Stimulated activated CD4-positive, alpha-beta T cell treated with anti-CD3 and anti-CD28 coated beads, TNF-alpha, amount 100 ng/mL, for 24 hours (primary cell): Measurements from ENCODE around the gene FTSJ1.
A peak's percentile ranks its signal among the peaks of the same experiment; 100 is the strongest.
"Not testable (repeated sequence)": the region's sequence is repeated elsewhere in the genome, so short reads cannot be mapped to it uniquely, and the experiment has no call there.

Experiments used
- DNase-seq, 3 experiments: peaks; one replicate each; pipeline ENCODE4 v3.0.0-alpha.2; 2020; ENCODE audit warnings: low read depth in 3 of 3

FTSJ1 gene, protein sequence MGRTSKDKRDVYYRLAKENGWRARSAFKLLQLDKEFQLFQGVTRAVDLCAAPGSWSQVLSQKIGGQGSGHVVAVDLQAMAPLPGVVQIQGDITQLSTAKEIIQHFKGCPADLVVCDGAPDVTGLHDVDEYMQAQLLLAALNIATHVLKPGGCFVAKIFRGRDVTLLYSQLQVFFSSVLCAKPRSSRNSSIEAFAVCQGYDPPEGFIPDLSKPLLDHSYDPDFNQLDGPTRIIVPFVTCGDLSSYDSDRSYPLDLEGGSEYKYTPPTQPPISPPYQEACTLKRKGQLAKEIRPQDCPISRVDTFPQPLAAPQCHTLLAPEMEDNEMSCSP

DNA sequence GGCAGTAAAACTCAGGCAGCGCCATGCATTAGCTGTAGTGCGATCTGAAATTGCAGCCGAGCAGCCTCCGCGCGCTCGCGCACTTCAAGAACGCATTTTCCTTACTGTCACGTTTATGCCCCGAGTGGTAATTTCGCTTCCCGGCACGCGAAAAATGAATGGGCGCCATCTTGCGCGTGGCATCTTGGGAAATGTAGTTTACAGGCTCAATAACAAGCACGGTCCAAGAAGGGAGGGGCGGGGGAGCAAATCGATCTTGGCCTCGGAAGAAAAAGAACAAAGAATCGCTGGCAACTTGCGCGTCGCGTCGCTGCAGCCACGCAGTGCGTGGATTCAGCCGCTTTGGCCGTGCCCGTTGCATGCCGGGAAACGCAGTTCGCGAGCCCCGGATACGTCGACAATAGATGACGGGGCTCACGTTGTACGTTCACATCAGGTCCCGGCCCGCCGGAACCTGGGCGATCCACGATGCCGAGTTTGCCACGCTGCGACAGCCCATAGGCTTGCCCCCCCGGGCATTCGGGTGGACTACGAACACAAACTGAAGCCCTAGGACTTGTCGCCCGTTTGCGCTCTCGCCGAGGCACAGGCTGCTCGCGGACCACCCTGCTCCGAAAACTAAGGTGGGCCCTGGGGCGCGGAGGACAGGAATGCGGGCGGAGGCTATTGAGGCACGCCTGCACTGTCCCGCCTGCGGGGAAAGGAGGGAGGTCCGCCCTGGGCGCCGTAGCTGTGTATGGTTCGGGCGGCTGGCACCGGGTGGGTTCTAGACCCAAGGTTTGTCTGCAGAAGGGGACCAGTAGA, at the start of gene FTSJ1:
TSS of gene FTSJ1 (plus strand) at position 426 of the 804 bp plus-strand sequence. CDS start 1,849 bp downstream, outside the sequence.
- DNase-seq: peak; percentile 72 to 82 (median 74)

DNA sequence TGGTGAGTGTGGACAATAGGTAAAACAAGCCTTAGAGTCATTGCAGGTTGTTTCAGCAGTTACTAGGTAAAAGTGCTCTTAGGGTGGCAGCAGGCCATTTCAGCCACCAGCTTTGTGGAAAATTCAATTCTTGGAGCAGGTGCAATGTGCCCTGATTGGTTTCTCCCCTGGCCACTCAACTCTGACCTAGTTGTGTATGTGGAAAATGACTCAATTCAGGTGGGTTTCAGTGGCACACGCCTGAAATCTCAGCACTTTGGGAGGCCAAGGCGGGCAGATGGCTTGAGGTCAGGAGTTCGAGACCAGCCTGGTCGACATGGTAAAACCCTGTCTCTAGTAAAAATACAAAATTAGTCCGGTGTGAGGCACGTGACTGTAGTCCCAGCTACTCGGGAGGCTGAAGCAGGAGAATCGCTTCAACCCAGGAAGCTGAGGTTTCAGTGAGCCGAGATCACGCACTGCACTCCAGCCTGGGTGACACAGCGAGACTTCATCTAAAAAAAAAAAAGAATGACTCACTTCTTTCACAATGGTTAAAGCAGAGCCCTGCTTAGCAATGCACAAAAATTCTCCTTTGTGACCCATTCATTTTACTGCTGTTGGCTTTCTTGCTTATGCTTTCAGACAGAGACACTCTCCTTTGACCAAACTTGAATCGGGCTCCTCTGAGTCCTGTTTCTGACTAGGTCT, 48.8 kb upstream of the FTSJ1 start:
- not testable (repeated sequence) for DNase-seq

DNA sequence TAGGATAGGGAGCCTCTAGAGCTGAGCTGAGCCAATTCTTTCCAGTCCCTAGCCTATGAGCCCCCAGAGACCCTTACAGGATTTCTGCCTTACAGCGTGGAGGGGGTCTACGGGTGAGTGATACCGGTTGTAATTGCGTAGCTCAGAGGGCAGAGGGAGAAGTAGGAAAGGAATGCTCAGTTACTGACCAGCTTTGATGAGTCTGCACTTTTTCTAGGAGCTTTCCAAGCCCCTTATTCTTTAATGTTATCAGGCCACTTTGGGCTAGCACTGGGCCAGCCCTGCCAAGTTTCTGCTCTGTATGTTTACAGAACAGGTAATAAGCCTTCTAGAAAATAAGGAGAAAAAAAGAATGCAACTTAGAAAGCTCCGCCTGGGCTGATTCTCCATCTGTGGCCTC, 46.4 kb upstream of the FTSJ1 start:
- DNase-seq: not testable (repeated sequence)

DNA sequence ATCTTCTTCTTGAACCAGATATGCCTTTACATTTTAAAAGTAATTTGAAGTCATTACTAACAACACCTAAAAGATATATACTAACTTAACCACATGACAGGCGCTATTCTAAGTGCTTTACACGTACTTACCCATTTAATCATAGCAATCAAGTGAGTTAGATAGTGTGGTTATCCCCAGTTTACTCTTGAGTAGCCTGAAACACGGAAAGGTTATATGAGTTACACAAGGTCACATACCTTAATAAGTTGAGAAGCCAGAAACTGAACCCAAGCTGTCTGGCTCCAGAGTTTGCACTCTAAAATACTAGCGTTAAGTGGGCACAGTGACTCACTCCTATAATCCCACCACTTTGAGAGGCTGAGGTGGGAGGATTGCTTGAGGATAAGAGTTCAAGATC, 45.8 kb upstream of the FTSJ1 start:
- not testable (repeated sequence) for DNase-seq

DNA sequence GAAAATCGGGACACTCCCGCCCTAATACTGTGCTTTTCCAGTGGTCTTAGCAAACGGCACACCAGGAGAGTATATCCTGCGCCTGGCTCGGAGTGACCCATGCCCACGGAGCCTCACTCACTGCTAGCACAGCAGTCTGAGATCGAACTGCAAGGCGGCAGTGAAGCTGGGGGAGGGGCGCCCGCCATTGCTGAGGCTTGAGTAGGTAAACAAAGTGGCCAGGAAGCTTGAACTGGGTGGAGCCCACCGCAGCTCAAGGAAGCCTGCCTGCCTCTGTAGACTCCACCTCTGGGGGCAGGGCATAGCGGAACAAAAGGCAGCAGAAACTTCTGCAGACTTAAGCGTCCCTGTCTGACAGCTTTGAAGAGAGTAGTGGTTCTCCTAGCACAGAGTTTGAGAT, 42.3 kb upstream of the FTSJ1 start:
- DNase-seq: not testable (repeated sequence)

DNA sequence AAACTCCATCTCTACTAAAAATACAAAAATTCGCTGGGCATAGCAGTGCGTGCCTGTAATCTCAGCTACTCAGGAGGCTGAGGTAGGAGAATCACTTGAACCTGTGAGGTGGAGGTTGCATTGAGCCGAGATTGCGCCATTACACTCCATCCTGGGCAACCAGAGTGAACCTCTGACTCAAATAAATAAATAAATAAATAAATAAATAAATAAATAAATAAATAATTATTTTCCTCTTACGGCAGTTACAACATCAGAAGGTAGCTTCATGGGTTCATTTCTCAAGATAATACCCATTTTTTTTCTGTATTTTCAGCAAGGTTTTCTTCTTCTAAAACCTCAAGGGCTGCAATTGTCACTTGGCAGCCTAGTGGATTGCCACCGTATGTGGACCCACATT, 28.8 kb upstream of the FTSJ1 start:
- not testable (repeated sequence) for DNase-seq

DNA sequence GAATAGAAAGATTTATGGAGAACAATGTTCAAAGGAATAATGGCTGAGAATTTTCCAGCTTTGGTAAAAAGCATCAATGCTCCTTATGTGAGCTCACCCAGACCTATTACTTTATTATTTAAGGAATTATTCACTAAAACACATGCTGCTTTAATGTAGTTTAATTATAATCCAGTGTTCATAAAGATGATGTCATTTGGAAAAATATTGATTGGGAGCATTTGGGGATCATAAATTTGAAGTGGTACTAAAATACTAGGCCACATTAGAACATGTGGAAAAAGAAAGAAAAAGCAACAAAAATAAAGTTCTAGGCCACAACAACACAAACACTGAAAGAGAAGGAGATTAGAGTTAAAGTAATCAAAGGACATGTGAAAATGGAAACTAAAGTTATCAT, 25.9 kb upstream of the FTSJ1 start:
- no peak for DNase-seq

DNA sequence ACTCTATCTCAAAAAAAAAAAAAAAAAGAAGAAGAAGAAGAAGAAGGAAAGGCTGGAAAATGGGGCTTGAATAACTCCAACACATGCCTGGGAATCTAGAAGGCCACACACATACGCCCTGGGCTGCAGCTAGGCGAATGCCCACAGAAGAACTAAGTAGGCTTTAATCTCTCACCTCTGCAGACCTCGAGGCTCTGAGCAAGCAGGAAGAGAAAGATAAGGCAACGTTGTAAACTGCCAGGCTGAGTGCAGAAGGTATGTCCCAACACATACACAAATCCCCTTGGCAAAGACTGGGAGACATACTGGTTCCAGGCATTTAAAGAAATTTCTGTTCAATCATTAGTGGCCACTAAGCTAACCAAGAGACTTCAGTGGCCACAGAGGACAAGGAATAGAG, 24.3 kb upstream of the FTSJ1 start:
- no peak for DNase-seq

DNA sequence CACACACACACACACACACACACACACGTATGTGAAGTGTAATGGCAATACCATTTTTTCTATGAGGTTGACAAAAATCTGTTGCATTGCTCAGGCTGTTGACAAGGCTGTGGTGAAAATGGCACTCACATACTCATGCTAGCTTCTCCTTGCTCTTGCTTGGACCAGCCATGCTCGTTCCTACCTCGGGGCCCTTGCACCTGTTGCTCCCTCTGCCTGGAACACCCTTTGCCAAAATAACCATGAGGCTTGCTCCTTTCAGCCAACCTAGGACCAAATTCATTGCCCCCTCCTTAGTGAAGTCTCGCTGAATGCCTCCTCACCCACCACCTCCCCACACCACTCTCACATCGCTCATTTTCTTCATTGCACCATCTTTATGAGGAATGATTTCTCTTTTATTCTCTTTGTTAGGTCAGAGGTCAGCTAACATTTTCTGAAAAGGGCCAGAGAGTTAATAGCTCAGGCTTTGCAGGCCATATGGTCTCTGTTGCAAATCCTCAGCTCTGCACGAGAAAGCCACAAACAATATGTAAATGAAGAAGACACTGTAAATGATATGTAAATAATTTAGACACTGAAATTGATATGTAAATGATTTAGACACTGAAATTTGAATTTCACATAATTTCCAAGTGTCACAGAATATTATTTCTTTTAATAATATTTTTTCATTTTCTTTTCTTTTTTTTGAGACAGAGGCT, 19.2 kb upstream of the FTSJ1 start:
- no peak for DNase-seq

DNA sequence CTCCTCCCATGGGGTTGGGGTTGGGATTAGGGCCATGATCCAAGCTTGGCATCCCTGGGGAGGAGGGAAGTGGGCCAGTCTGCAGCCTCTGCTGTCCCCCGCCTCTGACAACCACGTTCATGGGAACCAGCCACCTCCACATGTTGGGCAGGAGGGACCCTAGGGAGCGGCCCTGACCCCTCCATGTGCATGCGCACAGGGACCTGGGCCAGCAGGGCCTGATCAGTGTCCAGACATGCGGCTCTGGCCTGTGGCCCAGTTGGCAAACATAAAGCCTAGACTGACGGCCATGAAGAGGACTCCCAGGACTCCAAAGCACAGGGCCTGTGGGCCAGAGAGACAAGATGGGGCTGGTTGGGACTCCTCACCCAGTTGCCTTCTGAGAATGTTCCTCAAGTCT, 17.3 kb upstream of the FTSJ1 start:
- no peak for DNase-seq

DNA sequence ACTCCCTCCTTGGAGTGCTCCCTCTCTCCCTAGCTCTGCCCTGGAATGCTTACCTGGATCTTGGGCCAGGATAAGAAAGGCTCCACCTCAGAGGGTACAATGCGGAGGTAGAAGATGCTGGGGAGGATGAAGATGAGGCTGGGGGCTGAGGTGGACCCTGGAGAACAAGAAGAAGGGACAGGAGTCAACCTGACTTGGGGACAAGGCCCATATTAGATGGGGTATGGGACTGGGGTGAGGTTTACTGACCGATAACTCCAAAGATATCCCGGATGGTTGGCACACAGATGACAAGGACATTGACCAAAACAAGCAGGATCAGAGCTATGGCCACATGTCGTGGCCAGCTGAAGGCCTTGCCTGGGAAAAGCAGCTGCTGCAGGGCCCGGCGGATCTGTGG, 16.5 kb upstream of the FTSJ1 start:
- no peak for DNase-seq

DNA sequence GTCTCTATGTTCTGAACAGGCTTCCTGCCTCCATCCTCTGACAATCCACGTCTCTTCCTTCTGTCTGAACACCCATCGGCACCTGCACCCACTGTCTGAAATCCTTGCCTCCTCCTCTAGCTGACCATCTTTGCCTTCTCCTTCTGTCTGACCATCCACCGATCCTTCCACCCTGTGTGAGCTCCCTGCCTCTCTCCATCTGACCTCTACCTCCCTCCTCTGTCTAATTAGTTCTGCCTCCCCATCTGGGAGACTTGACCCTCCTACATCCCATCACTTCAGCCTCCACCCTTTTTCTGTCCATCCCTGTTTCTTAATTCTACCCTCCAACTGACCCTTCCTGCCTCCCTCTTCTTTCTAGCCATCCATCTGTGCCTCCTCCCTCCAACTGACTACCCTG, 16.0 kb upstream of the FTSJ1 start:
- DNase-seq: no peak

DNA sequence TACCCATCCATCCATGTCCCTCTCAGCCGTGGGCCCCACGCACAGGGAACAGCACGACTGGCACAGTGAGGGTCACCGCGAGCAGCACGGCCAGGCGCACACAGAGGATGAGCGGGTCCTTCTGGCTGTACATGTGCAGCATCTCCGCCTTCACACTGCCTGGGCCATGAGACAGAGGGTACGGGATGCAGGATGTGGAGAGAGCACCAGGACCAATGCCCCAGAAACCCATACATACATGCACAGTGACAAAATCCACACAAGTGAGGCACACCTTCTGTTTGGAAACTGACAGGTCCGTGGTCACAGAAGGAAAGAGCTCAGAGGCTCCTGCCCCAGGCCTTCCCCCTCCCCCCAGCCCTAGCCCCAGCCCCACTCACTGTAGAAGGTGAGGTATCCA, 15.4 kb upstream of the FTSJ1 start:
- DNase-seq: no peak

DNA sequence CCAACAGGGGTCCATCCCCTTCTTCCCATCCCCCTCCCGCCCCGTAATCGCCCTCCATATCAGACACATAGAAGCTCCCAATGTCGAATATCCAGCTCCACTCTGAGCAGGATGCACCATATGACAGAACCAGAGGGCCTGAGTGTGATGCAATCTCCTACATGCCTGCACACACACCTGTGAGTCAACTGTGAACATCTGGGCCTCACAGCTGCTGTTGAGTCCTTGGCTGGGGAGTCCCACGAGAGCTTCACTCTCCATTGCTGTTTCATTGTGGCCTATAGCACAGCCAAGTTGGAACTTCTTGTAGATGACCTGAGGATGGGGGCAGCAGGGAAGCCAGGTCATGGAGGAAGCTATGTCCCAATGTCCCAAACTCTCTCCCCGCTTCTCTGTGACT, 14.2 kb upstream of the FTSJ1 start:
- DNase-seq: no peak

DNA sequence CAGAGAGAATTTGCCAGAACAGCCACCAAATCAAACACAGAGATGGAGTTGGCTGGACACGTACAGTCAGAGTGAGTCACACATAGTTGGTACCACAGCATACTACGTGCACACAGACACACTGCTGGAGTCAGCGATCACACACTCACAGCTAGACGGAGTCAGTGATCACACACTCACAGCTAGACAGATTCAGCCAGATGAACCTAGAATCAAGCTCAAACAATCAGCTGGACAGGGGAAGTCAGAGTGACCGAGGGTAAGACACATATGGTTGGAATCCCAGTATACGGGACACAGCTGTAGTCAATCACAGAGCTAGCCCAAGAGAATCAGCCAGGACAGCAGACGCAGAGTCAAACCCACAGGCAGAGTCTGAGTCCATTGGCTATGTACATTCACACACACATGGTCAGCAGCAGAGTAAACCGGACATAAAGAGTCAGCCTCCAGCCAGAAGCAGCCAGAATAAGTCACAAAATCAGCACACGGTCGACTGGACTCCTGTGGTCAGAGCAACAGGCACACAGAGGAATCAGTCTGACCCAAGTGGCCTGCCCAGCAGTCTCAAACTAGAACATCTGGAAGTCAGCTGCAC, 10.6 kb upstream of the FTSJ1 start:
- DNase-seq: no peak

DNA sequence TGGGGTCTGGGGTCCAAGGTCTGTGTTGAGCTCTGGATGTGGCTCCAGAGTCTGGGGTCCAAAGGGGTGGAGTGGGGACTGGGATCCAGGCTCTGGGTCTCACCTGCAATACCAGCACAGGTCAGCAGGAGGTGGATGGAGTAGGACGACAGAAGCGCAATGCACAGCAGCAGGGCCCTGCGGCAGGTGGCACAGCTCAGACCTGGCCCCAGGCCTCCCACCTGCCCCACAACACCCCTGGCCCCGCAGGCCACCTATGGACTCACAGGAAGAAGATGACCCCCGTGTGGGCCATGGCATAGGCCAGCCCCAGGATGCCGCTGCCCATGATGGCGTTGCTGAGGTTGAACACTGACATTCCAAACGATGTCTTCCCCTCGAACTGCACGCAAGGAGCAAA, 9.3 kb upstream of the FTSJ1 start:
- DNase-seq: peak in 1 of 3 experiments; percentile 27

DNA sequence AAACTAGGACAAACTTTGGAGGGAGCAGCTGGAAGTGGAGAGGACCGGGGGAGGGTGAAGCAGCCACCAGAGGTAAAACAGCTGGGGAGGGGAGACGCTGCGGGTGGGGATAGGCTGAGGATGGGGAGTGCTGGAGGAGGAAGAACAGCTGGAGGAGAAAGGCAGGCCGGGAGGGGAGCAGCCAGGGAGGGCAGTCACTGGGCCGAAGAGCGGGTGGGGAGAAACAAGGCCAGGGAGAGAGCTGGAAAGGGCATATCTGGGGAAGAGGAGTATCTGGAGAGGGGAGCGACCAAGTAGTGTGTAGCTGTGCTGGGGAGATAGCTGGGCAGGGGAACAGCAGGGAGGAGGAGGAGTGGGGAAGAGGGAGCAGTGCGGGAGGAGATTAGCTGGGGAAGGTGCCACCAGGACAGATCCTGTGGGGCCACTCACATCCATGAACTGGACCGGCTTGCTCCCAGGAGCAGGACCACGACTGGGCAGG, 8.7 kb upstream of the FTSJ1 start:
- no peak for DNase-seq

DNA sequence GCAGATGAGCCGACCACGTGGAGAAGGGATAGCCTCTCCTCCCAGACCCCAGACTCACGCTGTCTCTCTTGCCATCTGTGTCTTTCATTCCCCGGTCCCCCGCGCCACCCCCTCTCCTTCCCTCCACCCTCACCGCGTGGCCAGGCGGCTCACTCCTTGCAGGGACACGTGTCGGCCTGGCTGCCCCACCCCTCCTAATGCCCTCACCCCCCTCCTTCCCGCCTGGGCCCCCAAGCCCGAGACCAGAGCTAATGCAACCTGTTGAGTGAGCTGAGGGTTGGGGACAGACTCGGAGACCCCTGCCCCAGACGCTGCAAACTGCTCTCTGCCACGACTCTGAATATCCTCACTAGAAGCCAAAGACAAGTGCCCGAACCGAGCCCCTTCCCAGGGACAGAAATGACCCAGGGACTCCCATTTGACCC, 7.7 kb upstream of the FTSJ1 start:
- DNase-seq: peak; percentile 13 to 56 (median 26)

DNA sequence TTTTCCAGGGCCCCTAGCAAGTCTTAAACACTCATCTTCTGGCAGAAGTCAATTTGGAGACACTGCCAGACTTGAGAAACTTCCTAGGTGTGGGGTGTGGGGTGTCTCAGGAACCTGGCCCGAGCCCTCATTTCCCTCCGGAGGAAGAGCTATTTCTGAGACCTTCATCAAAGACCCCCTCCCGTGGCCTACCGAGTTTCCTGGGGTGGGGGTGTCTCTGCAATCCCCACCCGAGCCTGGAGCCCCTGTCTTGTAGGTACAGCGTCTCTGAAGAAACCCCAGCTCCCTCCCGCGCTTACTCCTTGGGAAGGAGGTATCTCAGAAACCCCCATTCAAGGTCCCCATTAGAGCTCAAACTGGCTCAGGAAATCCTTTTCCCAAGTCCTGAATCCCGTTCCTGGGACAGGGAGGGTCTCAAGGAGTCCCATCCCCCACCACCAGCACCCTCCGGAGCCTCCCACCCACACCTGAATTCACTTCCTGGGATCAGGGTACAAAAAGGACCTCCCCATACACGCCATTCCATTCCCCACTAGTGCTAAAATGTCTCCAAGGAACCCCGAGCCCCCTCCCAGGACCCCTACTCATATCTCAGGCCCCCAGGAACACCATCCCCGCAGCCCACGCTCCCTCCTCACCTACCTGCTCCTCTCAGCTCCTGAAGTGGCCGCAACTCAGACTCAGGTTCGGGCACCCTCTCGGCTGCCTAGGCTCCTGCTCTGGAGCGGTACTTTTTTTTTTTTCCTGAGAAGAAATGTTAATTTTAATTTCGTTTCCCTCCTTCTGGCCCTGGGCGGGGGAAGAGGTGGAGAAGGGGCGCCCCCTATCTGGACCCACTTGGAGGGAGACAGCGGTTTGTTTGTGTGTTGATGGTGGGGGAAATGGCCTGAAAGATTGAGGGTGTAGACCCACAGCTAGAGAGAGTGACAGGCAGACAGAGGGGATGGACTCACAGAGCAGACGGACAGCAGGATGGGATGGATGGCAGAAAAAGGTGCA, 7.0 kb upstream of the FTSJ1 start:
- peak in 2 of 3 experiments; percentile 11 to 55 for DNase-seq
